Measurements from ENCODE around the gene RPL21.
"Not testable (repeated sequence)": the region's sequence is repeated elsewhere in the genome, so short reads cannot be mapped to it uniquely, and the experiment has no call there.

Gene RPL21

DNA sequence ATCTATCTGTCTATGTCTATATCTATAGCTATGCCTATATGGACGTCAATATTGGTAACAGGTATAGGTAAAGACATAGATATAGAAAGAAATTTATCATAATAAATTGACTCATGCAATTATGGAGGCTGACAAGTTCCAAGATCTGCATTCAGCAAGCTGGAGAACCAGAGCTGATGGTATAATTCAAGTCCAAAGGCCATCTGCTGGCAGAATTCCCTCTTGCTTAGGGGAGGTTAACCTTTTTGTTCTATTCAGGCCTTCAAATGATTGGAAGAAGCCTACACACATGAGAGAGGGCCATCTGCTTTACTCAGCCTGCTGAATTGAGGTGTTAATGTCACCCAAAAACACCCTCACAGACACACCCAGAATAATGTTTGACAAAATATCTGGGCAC lies 30.1 kb downstream of the RPL21 start:
- H3K4me3 ChIP-seq (ENCODE audit: low read depth, low read length): no peak overlapping the region
- DNase-seq (ENCODE audit: low read depth): no peak
- TF ChIP-seq, protein P1, sequence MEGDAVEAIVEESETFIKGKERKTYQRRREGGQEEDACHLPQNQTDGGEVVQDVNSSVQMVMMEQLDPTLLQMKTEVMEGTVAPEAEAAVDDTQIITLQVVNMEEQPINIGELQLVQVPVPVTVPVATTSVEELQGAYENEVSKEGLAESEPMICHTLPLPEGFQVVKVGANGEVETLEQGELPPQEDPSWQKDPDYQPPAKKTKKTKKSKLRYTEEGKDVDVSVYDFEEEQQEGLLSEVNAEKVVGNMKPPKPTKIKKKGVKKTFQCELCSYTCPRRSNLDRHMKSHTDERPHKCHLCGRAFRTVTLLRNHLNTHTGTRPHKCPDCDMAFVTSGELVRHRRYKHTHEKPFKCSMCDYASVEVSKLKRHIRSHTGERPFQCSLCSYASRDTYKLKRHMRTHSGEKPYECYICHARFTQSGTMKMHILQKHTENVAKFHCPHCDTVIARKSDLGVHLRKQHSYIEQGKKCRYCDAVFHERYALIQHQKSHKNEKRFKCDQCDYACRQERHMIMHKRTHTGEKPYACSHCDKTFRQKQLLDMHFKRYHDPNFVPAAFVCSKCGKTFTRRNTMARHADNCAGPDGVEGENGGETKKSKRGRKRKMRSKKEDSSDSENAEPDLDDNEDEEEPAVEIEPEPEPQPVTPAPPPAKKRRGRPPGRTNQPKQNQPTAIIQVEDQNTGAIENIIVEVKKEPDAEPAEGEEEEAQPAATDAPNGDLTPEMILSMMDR (IDR thresholded peaks at IDR 0.05; ENCODE audit: insufficient read depth, low read depth, low read length, missing control alignments): no peak

GRCh38 chr13:27283906-27284493 lies 32.6 kb downstream of the RPL21 start:
- peak; percentile 51 for DNase-seq (ENCODE audit: low read depth)
- TF ChIP-seq, protein P1 (IDR thresholded peaks at IDR 0.05; ENCODE audit: insufficient read depth, low read depth, low read length, missing control alignments): peak; percentile 44

DNA sequence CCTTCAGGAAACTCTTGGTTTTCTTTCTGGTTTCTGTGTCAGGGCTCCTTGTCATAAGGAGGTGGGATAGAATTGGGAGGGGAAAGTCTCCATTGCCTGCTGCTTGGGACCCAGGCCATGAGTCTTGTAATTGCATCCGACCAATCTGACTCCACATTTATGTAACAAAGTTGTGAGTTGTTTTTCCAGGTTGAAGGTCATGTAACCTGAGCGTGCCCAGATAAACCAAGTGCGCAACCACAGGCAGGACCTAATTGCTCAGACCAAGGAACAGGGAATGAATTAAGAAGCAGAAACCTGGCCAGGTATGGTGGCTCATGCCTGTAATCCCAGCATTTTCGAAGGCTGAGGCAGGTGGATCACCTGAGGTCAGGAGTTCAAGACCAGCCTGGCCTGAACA lies 37.0 kb downstream of the RPL21 start:
- TF ChIP-seq, protein P1 (IDR thresholded peaks at IDR 0.05; ENCODE audit: insufficient read depth, low read depth, low read length, missing control alignments): no peak

More at GRCh38 chr13:27283906-27284493, 32.6 kb downstream of the RPL21 start:
- H3K4me3 ChIP-seq (ENCODE audit: low read depth, low read length): no peak overlapping the region

DNA sequence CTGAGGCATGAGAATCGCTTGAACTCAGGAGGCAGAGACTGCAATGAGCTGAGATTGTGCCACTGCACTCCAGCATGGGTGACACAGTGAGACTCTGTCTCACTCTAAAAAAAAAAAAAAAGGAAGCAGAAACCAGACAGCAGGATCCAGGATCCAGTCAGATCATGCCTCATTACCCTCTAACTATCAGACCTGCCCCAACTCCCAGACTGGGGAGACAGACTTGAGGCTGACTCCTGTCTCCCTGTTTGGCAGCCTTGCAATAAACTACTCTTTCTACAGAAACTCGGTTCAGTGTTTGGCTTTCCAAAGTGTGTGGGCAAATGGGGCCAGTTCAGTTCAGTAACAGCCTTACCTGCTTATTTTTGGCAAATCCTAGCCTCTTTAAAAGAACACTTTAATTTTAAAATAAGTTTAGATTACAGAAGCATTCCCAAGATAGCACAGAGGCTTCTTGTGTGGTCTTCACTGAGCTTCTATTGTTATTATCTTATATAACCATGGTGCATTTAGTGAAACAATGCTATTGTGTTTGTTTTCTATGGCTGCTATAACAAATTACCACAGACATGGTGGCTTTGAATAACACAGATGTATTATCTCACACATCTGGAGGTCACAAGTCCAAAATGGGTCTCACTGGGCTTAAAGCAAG lies 37.8 kb downstream of the RPL21 start:
- DNase-seq (ENCODE audit: low read depth): no peak
- TF ChIP-seq, protein P1 (IDR thresholded peaks at IDR 0.05; ENCODE audit: insufficient read depth, low read depth, low read length, missing control alignments): no peak

More for the DNA sequence above, 37.0 kb downstream of the RPL21 start:
- no peak for DNase-seq (ENCODE audit: low read depth)
- H3K4me3 ChIP-seq (ENCODE audit: low read depth, low read length): no peak overlapping the region

DNA sequence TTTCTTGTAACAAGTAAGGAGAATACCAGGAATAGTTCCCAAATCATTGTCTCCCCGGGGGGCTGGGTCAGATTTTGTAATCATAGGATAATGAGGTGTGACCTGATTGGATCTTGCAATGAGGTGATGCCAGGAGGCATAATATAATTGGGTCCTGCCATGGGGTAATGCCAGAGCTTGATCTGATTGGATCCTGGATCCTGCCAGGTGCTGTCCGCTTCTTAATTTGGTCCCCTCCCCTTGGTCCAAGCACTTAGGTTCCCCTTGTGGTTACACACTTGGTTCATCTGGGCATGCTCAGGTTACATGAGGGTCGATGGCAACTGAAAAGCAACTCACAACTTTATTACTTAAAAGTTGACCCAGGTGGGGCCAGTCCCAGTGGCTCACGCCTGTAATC lies 39.4 kb downstream of the RPL21 start:
- TF ChIP-seq, protein P1 (IDR thresholded peaks at IDR 0.05; ENCODE audit: insufficient read depth, low read depth, low read length, missing control alignments): no peak
- no peak overlapping the region for H3K4me3 ChIP-seq (ENCODE audit: low read depth, low read length)
- DNase-seq (ENCODE audit: low read depth): no peak

More for the DNA sequence above, 37.8 kb downstream of the RPL21 start:
- no peak overlapping the region for H3K4me3 ChIP-seq (ENCODE audit: low read depth, low read length)

GRCh38 chr13:27291967-27292366 lies 40.6 kb downstream of the RPL21 start:
- not testable (repeated sequence) for DNase-seq (ENCODE audit: low read depth); H3K4me3 ChIP-seq (ENCODE audit: low read depth, low read length)

DNA sequence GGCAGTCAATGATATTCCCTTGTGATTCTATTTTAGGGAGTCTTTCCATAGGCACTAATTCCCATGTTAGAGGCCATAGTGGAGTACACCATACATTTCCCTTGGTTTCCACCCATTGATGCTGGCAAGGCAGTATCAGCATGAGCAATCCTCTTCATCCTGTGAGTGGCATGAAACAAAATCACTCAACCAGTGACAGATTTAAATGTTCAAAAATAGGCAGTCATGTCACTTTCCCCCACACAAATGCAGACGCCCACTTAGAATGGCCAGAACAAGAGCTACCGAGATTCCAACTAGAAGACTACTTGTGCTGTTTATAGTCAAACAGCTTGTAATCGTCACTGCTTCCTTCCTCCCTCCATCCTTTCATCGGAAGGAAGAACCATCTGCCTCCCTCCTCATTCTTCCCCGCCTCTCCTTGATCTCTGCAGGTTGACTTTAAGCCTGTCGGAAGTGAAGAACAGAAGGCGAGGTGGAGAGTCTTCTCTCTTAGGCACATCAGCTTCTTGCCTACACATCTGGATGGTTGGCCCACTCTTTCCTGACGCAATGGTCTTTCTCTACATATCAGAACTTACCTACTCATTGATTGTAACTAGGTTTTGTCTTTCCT lies 41.8 kb downstream of the RPL21 start:
- TF ChIP-seq, protein P1 (IDR thresholded peaks at IDR 0.05; ENCODE audit: insufficient read depth, low read depth, low read length, missing control alignments): no peak
- DNase-seq (ENCODE audit: low read depth): no peak
- no peak overlapping the region for H3K4me3 ChIP-seq (ENCODE audit: low read depth, low read length)

Measured in GM12865 (cell line).